IPS-18c (cell line): Measurements from ENCODE around the gene LGALS13.
"Not testable (repeated sequence)": the region's sequence is repeated elsewhere in the genome, so short reads cannot be mapped to it uniquely, and the experiment has no call there.

Experiments used
- H3K4me3 ChIP-seq: 2 replicates; pipeline ENCODE4 v1.7.0; 2013; ENCODE audit warnings: low read depth, mild to moderate bottlenecking, low read length, moderate library complexity; ENCODE audit not compliant: insufficient read depth
- H3K9me3 ChIP-seq: one replicate; pipeline ENCODE4 v1.6.1; 2013; ENCODE audit warnings: mild to moderate bottlenecking, low read length, moderate library complexity; ENCODE audit not compliant: control insufficient read depth, insufficient read depth

LGALS13 gene

DNA sequence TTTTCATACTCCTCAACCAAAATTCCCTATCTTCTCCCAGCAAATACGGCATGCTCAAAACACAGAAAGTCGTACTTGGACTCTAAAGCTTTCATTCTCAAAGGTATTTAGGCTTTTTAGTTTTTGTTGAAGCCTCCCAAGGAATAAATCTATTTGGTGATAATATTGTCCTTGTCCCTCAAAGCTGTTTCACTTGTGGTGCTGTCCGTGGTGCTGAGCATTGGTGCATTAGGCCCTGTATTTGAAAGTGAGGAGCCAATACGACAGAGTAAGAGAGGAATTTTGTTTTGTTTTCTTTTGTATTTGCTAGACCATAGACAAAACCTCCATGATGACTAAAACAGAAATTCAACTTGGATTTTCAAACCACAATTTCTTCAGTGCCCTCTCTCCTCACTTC, 3.2 kb upstream of the LGALS13 start:
- H3K9me3 ChIP-seq: no peaks in the 10 kb centered on the region

DNA sequence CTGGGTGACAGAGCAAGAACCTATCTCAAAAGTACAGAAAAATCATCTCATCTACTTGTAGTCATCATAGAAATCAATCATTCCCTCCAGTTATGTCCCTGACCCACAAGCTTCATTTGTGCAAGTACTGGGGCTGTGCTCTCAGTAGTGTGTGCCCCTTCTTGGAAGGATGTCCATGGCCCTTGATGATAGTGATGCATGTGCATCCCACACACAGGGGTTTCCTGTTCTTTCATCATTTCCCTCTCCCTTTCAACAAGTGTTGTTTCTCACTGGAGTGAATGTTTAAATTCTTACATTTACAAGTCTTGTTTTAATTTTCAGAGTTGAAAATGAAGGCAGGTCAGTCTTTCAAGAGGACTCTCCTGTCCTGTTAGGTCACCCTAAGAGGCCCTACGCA, 1.5 kb downstream of the LGALS13 start:
- Histone ChIP-seq H3K9me3 (no peaks in the 10 kb centered on the region), H3K4me3 (no peak overlapping the region)

More for the DNA sequence above, 3.2 kb upstream of the LGALS13 start:
- H3K4me3 ChIP-seq: no peak overlapping the region

DNA sequence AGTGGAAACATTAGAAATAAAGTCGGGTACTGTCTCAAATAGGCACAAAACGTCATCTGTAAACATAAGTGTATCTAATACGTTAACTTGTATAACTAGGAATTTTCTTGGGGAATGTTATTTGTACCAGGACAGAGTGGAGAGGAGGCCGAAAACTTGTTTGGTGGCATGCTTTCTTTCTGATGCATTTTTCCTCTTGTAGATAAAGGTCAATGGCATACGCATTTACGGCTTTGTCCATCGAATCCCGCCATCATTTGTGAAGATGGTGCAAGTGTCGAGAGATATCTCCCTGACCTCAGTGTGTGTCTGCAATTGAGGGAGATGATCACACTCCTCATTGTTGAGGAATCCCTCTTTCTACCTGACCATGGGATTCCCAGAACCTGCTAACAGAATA, 4.7 kb downstream of the LGALS13 start:
- H3K9me3 ChIP-seq: no peaks in the 10 kb centered on the region
- H3K4me3 ChIP-seq: no peak overlapping the region

DNA sequence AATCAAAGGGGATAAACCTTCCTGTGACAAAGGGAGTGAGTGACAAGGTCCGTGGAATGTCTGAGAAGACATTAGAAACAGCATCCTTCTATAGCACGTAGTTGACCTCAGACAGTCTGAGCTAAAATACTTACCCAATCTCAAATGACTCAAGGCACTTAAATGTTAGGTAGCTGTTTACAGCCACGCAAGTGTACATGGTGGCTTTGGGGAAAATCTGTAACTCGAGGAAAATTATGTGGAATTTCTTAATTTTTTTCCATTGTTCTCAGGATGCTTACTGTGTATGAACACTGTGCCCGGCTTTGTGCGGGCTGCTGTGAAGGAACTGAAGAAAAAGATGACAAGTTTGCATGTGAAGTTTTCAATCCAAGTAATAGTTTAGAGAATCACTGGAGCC, 5.2 kb downstream of the LGALS13 start:
- no peak overlapping the region for H3K4me3 ChIP-seq
- no peaks in the 10 kb centered on the region for H3K9me3 ChIP-seq

DNA sequence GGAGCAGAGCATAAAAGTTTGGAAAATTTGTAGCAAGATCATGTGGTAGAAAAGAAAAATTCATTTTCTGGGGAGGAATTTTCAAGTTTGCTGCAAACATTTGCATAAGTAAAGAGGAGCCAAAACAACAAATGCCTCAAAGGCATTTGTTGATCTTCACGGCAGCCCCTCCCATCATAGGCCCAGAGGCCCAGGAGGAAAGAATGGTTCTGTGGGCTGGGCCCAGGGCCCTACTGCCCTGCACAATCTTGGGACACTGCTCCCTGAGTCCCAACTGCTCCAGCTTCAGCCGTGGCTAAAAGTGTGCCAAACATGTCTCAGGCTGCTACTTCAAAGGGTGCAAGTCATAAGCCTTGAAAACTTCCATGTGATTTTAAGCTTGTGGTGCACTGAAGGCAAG, 11.3 kb downstream of the LGALS13 start:
- Histone ChIP-seq H3K4me3 (no peak overlapping the region), H3K9me3 (peaks cover 5% of the 10 kb centered on the region)

DNA sequence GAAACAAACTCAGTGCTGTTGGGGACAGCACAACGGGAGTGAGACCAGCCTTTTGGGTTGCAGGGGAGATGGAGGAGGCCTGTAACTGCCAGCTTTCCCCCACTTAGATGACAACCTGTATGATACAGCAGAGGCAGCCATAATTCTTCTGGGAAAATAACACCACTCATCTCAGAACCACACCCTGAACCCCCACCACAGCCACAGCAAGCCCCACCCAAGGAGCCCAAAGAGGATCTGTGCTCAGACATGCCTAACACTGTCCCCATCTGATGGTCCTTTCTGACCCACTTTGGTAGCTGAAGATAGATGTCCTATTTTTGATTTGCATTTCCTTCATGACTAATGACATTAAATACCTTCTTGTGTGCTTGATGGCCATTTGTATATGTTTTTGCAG, 15.4 kb downstream of the LGALS13 start:
- Histone ChIP-seq H3K4me3 (no peak overlapping the region), H3K9me3 (peaks cover 5% of the 10 kb centered on the region)

DNA sequence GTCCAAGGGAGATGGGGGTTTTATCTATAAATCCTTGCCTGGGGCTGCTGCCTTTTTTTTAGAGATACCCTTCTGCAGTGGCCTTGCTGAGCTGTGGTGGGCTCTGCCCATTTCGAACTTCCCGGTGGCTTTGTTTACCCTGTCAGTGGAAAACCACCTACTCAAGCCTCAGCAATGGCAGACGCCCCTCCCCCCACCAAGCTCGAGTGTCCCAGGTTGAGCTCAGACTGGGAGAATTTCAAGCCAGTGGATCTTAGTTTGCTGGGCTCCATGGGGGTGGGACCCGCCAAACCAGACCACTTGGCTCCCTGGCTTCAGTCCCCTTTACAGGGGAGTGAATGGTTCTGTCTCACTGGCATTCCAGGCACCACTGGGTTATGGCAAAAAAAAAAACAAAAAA, 21.6 kb downstream of the LGALS13 start:
- no peaks in the 10 kb centered on the region for H3K9me3 ChIP-seq

DNA sequence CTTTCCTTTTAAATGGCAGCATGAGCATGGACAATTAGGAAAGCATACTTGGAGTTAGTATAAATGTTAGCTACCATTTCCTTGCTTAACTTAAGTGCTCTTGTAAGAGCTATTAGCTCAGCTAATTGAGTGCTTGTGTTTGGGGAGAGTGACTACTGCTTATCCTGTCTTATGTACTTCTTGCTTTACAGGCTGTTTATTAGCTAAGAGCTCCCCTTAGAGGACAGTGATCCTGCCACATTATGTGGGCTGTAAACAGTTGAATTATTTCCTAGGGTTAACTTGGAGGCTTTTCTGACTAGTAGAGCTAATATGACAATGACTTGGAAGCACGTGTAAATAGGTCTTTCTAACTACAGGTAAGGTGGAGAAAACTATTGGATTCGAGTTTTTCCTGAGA, 25.3 kb downstream of the LGALS13 start:
- H3K9me3 ChIP-seq, H3K4me3 ChIP-seq: not testable (repeated sequence)

More for the DNA sequence above, 21.6 kb downstream of the LGALS13 start:
- no peak overlapping the region for H3K4me3 ChIP-seq

DNA sequence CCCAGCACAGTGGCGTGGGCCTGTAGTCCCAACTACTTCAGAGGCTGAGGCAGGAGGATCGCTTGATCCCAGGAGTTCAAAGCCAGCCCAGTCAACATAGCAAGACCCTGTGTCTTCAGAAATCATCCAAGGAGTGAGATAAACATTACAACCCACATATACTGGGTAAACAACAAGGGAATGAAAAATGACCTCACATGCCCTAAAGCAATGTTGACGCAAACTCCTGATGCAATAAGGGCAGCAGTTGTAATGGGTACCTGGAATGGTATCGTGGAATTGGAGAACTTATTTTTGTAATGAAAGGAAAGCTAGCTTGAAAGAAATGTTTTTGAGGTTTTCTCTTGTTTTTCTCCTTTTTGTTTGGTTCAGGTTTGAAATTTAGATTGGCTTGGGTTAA, 28.9 kb downstream of the LGALS13 start:
- Histone ChIP-seq H3K9me3 (no peaks in the 10 kb centered on the region), H3K4me3 (no peak overlapping the region)

DNA sequence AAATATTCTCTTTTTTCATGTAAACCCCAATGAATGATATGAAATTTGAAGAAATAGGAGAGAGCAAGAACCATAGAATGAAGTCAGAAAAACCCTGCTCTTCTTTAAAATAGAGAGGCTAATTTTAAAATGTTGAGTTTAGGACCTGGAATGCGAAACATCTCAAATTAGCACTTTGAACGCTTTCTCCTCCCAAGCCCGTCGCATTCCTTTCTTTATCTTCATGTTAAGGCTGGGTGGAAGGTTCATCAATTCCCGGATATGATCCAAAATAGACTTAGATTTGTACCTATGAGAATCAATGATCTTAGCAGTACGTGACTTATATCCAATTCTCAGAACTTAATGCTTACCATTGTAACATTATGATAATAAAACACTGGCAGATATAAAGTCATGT, 29.3 kb downstream of the LGALS13 start:
- Histone ChIP-seq H3K9me3 (no peaks in the 10 kb centered on the region), H3K4me3 (no peak overlapping the region)

DNA sequence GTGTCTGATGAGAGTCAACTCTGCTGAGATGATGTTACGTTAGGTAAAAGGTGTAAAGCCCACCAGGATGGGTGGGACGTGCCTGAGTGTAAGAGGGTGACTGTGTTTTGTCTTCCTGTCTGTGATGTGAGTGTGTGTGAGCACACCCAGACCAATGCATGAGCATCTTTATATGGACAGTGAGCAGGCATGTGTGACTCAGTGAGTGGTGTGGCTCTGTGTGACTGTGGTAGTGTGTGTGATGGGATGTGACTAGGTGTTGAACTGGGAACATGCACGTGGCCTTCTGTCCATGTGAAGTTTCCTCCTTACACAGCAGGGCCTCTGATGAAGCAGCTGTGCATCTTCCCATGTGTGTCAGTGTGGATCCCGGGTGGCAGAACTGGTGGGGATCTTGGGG, 35.6 kb downstream of the LGALS13 start:
- Histone ChIP-seq H3K9me3 (no peaks in the 10 kb centered on the region), H3K4me3 (no peak overlapping the region)

DNA sequence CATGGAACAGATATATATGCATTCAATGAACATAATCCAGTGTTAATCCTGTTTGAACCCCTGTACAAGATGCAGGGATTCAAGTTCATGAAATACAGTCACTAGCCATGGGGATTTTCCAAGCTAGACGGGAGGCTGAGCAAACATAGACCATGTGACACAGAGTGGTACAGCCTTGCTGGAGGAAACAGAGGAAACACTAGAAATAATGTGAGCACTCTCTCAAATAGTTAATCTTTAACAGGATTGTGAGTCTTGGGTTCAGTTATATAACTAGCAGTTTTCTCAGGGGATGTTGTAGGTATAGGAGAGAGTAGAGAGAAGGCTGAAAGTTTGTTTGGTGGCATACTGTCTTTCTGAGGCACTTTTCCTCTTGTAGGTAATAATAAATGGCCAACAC, 39.4 kb downstream of the LGALS13 start:
- Histone ChIP-seq H3K9me3 (no peaks in the 10 kb centered on the region), H3K4me3 (no peak overlapping the region)

DNA sequence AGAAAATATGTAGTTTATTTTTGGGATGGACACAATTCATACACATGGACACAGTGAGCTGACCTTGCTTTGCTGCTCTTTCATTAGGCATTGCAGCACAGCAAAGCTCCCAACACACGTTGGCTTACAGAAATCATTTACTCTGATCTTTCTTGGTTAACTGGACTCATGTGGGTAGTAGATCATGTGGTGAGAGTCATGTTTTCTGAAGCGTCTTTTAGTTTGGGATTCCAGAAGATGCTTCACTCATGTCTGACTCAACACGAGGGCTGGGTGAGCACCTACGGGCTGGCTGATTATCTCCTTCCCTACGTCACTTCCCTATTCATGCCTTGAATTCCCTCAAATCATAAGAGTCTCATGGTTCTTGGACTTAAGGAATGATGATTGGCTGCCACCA, 41.3 kb downstream of the LGALS13 start:
- no peak overlapping the region for H3K4me3 ChIP-seq
- H3K9me3 ChIP-seq: no peaks in the 10 kb centered on the region

DNA sequence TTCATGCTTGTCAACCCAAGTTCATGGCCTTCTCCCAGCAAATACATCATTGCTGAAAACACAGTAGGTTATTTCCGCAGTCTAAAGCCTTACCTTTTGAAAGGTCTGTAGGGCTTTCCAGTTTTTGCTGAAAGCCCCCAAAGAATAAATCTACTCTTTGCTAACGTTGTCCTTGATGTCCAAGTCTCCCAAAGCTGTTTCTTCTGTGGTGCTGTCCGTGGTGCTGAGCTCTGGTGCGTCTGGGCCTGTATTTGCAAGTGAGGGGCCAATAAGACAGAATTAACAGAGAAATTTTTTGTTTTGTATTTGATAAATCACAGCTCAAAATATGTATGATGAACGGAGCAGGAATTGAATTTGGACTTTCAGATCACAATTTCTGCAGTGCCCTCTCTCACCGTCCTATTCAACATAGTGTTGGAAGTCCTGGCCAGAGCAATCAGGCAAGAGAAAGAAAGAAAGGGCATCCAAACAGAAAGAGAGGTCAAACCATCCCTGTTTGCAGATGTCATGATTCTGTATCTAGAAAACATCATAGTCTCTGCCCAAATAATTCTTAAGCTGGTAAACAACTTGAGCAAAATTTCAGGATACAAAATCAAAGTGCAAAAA, 43.6 kb downstream of the LGALS13 start:
- Histone ChIP-seq H3K4me3 (no peak overlapping the region), H3K9me3 (no peaks in the 10 kb centered on the region)

DNA sequence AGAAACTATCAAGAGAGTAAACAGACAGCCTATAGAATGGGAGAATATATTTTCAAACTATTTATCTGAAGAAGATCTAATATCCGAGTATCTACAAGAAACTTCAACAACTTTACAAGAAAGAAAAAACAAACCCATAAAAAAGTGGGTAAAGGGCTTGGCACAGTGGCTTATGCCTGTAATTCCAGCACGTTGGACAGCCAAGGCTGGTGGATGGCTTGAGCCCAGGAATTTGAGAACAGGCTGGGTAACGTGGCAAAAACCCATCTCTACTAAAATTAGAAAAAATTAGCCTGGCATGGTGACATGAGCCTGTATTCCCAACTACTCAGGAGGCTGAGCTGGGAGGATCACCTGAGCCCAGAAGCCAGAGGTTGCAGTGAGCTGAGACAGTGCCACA, 45.6 kb downstream of the LGALS13 start:
- H3K9me3 ChIP-seq: no peaks in the 10 kb centered on the region
- no peak overlapping the region for H3K4me3 ChIP-seq

DNA sequence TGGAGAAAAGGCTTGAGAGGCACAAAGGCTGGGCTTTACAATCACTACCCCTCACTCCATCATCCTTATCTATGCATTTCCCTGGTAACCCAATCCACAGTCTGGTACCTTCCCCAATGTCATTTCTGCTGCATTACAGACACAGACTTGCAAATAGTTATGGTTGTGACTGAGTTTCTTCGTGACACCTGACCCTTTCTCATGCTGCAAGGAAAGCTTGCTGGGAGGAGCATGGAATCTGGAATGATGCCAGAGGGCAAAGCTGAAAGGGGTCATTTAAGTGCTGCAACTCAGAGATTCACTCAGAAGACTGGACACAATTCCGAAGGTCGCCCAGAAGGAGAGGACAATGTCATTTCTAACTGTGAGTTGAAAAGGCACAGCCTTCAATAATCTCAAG, 53.3 kb downstream of the LGALS13 start, which contains the start of gene LGALS16:
TSS of gene LGALS16 (plus strand) at position 301 of the 400 bp plus-strand sequence. CDS start at position 350, 49 bp downstream.
- H3K4me3 ChIP-seq: no peak within 1 kb of the TSS
- H3K9me3 ChIP-seq: no peaks in the 10 kb centered on the region
